Activated CD4-positive, alpha-beta T cell treated with anti-CD3 and anti-CD28 coated beads for 48 hours (primary cell): ENCODE measurements around the gene COX8A.

Experiments
- DNase-seq: peaks from one replicate; pipeline ENCODE4 v3.0.0-alpha.2; 2020

Gene COX8A

GRCh38 chr11:64003807-64004589 is 29.6 kb downstream of the COX8A start:
- DNase-seq = no peak

GRCh38 chr11:64004590-64004984 is 30.2 kb downstream of the COX8A start:
- DNase-seq = no peak

- no peak for DNase-seq
Observed at GRCh38 chr11:64005691-64006090, 31.3 kb downstream of the COX8A start.

GRCh38 chr11:64006398-64006797 is 32.0 kb downstream of the COX8A start:
- DNase-seq = no peak

DNA sequence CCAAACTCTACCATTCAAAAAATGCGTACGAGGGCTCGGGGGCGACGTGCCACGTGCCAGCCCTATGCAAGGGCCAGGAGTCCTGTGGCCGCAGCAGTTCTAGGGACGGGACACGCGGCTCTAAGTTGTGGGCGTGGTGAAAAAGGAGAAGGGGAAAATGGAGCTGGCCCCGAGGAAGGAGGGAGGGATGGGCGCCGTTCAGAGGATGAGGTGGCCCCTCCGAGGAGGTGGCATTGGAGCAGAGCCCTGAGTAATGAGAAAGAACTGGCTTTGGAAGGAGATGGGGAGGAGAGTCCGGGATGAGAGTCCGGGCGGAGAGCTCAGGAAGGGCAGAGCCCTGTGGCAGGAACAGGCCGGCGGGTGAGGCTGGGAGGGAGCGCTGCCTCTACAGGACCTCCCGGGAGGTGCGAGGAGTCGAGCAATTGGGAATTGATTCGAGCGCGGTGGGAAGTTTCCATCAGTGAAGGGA is 32.8 kb downstream of the COX8A start:
- DNase-seq = no peak

- no peak for DNase-seq
Observed at GRCh38 chr11:64007629-64008282, 33.3 kb downstream of the COX8A start.

DNA sequence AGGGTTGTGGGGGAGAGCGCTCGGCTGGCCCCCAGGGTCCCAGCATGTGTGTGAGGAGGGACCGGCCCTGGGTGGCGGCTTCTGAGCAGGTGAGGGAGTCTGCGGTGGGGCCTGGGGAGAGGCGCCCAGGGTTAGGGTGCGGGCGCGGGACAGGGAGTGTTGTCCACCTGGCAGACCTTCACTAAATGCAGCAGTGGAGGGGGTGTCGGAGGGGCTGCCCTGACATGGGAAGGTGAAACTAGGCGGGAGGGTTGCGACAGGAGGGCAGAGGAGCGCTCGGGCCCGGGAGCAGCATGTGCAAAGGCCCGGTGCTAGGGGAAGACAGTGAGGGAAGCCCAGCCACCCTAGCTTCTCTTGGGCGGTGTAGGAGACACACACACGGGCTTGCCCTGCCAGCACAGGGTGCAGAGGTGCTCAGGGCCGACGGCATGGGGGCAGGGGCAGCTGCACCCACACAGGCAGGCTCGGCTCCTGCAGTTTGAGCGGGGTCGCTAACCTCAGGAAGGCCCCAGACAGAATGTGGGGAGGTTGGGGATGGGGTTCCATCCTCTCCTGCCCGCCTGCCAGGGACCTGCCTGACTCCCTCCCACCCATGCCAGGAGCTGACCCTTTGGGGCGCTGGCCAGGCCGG is 34.0 kb downstream of the COX8A start:
- no peak for DNase-seq

GRCh38 chr11:64008914-64009633 is 34.7 kb downstream of the COX8A start:
- DNase-seq = no peak

DNA sequence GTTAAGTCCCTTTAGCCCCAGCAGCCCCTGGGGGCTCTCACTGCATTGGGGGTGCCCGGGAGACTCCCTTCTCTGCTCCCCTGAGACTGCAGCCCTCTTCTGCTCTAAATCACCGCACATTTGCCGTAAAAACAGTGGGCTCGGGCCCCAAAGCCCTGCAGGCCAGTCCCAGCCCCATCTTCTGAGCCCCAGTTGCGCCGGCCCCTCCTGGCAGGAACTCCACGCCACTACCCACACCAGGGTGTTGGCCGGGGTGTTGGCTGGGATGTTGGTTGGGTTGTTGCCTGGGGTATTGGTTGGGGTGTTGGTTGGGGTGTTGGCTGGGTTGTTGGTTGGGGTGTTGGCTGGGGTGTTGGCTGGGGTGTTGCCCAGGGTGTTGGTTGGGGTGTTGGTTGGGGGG is 35.3 kb downstream of the COX8A start:
- no peak for DNase-seq

DNA sequence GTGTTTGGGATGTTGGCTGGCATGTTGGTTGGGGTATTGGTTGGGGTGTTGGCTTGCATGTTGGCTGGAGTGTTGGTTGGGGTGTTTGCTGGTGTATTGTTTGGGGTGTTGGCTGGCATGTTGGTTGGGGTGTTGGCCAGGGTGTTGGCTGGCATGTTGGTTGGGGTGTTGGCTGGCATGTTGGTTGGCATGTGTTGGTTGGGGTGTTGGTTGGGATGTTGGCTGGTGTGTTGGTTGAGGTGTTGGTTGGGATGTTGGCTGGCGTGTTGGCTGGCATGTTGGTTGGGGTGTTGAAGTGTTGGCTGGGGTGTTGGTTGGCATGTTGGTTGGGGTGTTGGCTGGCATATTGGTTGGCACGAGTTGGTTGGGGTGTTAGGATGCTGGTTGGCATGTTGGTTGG is 36.4 kb downstream of the COX8A start:
- no peak for DNase-seq

GRCh38 chr11:64011371-64011770 is 37.0 kb downstream of the COX8A start:
- no peak for DNase-seq

DNA sequence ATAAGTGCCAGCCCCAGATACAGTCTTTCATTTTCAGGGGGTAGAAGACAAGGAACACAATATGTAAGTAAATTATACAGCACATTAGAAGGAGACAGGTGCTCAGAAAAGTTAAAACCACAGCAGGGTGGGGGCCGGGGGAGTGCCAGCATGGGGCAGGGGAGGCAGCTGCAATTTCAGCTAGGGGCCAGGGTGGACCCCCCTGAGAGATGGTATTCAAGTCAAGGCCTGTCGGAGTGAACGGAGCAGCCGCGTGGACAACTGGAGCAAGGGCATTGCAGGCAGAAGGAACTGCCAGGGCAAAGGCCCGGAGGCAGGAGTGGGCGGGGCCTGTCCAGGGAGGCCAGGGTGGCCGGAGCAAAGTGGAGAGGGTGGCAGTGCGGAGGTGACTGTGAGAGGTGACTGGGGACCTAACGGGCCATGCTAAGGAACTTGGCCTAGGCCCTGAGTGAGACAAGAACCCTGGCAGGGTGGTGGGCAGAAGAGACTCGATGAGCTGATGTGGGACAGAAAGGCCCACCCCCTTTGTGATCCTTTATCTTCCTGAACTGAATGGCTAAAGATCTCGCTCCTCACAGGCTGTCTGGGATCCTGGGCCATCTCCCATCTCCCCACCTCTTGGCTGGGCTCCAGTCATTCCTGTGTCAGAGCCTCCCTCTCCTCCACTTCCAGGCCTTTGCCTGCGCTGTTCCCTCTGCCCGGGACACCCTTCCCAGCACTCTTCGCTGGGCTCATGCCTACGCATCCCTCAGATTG is 38.9 kb downstream of the COX8A start:
- no peak for DNase-seq

GRCh38 chr11:64014356-64014755 is 39.9 kb downstream of the COX8A start:
- no peak for DNase-seq

- DNase-seq = no peak
Observed at GRCh38 chr11:64015510-64015909, 41.1 kb downstream of the COX8A start.

GRCh38 chr11:64015935-64016845 is 41.8 kb downstream of the COX8A start:
- no peak for DNase-seq

GRCh38 chr11:64017945-64018224 is 43.5 kb downstream of the COX8A start:
- no peak for DNase-seq

DNA sequence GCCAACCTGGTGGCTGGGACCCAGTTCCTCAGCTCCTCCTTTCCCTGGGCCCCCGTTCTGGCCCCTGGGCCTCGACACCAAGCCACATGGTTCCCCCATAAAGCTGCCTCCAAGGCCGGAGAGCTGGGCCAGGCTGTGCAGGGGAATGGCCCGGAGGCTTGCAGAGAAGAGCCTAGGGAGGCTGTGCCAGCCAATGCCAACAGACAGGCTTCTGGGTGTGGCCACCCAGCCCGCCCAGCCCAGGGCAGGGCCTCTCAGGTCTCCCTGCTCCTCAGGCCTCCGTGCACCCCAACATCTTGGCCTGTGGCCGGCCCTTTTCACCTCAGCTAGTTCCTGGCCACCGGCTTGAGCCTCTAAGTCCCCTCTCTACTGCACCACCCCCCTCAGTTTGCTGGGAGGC is 43.9 kb downstream of the COX8A start:
- no peak for DNase-seq

GRCh38 chr11:64019106-64020037 is 45.0 kb downstream of the COX8A start:
- DNase-seq = no peak

DNA sequence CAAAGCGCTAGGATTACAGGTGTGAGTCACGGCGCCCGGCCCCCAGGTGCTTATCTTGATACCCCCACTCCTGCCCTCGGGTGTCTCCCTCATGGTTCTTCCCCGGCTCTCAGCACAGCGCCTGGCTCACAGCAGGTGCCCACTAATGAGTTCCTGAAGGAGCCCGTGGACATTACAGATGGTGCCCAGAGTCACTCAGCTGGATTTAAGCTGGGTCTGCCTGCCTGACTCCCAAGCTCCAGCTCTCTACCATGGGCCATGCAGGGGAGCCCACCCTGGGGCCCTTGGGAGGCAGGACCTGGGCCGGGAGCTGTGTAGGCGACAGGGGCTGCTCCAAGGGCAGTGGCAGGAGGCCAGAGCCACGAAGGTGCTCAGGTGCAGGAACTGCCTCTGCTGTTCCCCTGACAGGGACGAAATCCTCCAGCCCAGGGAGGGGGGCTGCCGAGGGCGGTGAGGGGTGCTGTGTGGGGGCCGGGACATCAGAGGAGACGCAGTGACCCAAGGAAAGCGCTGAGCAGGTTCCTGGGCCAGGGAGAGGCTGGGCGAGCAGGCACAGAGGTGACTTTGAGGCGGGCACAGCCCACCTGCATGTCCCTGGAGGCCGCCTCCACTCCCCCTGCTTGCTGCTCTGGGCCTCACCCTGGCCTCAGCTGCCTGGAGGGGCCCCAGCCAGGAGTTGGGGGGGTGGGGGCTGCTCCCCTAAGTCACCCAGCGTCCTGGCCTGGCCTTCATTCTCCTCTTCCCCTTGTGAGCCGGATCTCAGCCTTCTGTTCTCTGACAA is 46.7 kb downstream of the COX8A start:
- DNase-seq = no peak

- no peak for DNase-seq
Observed at GRCh38 chr11:64021757-64022093, 47.3 kb downstream of the COX8A start.
